Right lobe of liver (tissue), 6 donors: ENCODE data around the gene LRRC10B. TPM values are rescaled to one million over a fixed set of nuclear protein-coding genes. Genes with fewer than 3 reads are reported as not detected.

Source experiments
- ATAC-seq, 4 donors: fragments of 200-7000 bp; cut with Tn5 transposase; one replicate each; pipeline ENCODE4 v1.9.1; 2020; ENCODE audit warnings: mild to moderate bottlenecking in 4 of 4, moderate library complexity in 4 of 4
- DNase-seq, 3 donors: peaks; one replicate each; pipeline ENCODE4 v3.0.0-alpha.2; 2020
- H3K27ac ChIP-seq, 3 donors: fragments of 200-600 bp; one replicate each; pipeline ENCODE4 v1.8.0; 2022
- H3K27me3 ChIP-seq, 2 donors: fragments of 200-600 bp; one replicate each; pipeline ENCODE4 v1.8.0; 2022
- H3K36me3 ChIP-seq, 4 donors: fragments of 200-600 bp; sonication (generic) in 1 of 4; one replicate each; pipeline versions ENCODE4 v1.5.1 to v1.8.0; 2017 to 2022; ENCODE audit warnings: control low read depth in 1 of 4
- H3K4me1 ChIP-seq, 4 donors: fragments of 200-600 bp; sonication (generic) in 1 of 4; one replicate each; pipeline versions ENCODE4 v1.5.1 to v1.8.0; 2017 to 2022; ENCODE audit warnings: control low read depth in 1 of 4
- H3K4me3 ChIP-seq, 3 donors: fragments of 200-600 bp; one replicate each; pipeline ENCODE4 v1.8.0; 2022
- H3K9me3 ChIP-seq, 4 donors: fragments of 200-600 bp; sonication (generic) in 1 of 4; one replicate each; pipeline versions ENCODE4 v1.5.1 to v1.8.0; 2017 to 2022; ENCODE audit warnings: control low read depth in 1 of 4
- CTCF ChIP-seq, 4 donors: fragments of 200-600 bp in 3 of 4; fragments of 450-650 bp in 1 of 4; IDR thresholded peaks; one replicate each; pipeline versions ENCODE4 v1.5.1 to v1.8.0; 2016 to 2022; ENCODE audit warnings: antibody characterized with exemption in 4 of 4, mild to moderate bottlenecking in 2 of 4
- POLR2A ChIP-seq: fragments of 450-650 bp; IDR thresholded peaks from one replicate; pipeline ENCODE4 v1.6.1; 2017; ENCODE audit warnings: antibody characterized with exemption, mild to moderate bottlenecking
- WGBS: methylation state at CpG from one replicate; pipeline ENCODE4 v1.1.6; 2018; ENCODE audit warnings: low coverage, low lambda C conversion rate; ENCODE audit not compliant: insufficient coverage; ENCODE audit errors: missing lambda C conversion rate; 5-methylcytosine and 5-hydroxymethylcytosine counted together
- intact Hi-C, 2 donors: fragments of 100-400 bp; cut with DNase I; formaldehyde crosslinking; loops; one replicate each; pipeline versions ENCODE4 v1.11.2 to v1.14.1; 2022
- total RNA-seq, 6 experiments: library from RNA; depleted of rRNA in 2 of 6; stranded (reverse); fragments of >200 nt in 2 of 6; fragmentation: NEBNext Ultra II Directional in 3 of 6; extraction: Animal tissue kit (Norgen Biotek cat#: 25700) in 3 of 6; gene quantifications; one replicate each; pipeline versions ENCODE4 v1.1.0 to v1.2.4, GENCODE V29; 2016 to 2023
- donor health status: DM: no; HTN: yes; CAD: no.
- donor health status: DM: no; HTN: no; CAD: no.
- donor health status: DM: no; HTN: no; CAD: no.
- donor health status: DM: no; HTN: yes; CAD: no.
- donor health status: DM: no; HTN: yes; CAD: no.

LRRC10B gene
- total RNA-seq, 6 experiments from 2014 or later, result not detected

GRCh38 chr11:61539006-61539405 lies 30.5 kb downstream of the LRRC10B start:
- intact Hi-C loops, result loop anchor here in 1 of 2 donors (10.0 kb wide), 1 partner anchor 86 kb away; no protein-coding TSS in a partner anchor
- no peak overlapping the region for H3K27ac ChIP-seq
- ATAC-seq (no peak), DNase-seq (no peak)
- H3K9me3 ChIP-seq, result no peaks in the 10 kb centered on the region
- 88% methylated on average over 8 of the region's 11 CpGs for WGBS
- H3K36me3 ChIP-seq, result no peaks in the 10 kb centered on the region
- no peaks in the 10 kb centered on the region for H3K27me3 ChIP-seq
- no peak for TF ChIP-seq POLR2A
- H3K4me1 ChIP-seq, result peaks cover 0 to 7% (median 0%) of the 10 kb centered on the region in 4 donors
- H3K4me3 ChIP-seq, result no peak overlapping the region

- ATAC-seq (no peak), DNase-seq (no peak)
- intact Hi-C loops, result loop anchor here in 1 of 2 donors (10.0 kb wide), 1 partner anchor 85 kb away; no protein-coding TSS in a partner anchor
- Histone ChIP-seq H3K27ac (no peak overlapping the region), H3K36me3 (no peaks in the 10 kb centered on the region), H3K4me3 (no peak overlapping the region), H3K4me1 (peaks cover 0 to 14% (median 0%) of the 10 kb centered on the region in 4 donors), H3K9me3 (no peaks in the 10 kb centered on the region), H3K27me3 (no peaks in the 10 kb centered on the region)
- TF ChIP-seq CTCF (IDR thresholded peaks at IDR 0.05), result no peak
- no peak for TF ChIP-seq POLR2A
- 59% methylated on average over 14 of the region's 14 CpGs for WGBS
These were observed 31.3 kb downstream of the LRRC10B start for GRCh38 chr11:61539831-61540357.

- Histone ChIP-seq H3K4me1 (peaks cover 0 to 14% (median 0%) of the 10 kb centered on the region in 4 donors), H3K9me3 (no peaks in the 10 kb centered on the region), H3K36me3 (no peaks in the 10 kb centered on the region), H3K4me3 (no peak overlapping the region), H3K27me3 (no peaks in the 10 kb centered on the region), H3K27ac (no peak overlapping the region)
- ATAC-seq (no peak), DNase-seq (no peak)
- 17% methylated on average over 1 of the region's 9 CpGs for WGBS
- TF ChIP-seq POLR2A (no peak), CTCF (IDR thresholded peaks at IDR 0.05) (no peak)
- intact Hi-C loops, result no loop called here
These were observed 32.0 kb downstream of the LRRC10B start for GRCh38 chr11:61540528-61540927.

- intact Hi-C loops, result no loop called here
- Histone ChIP-seq H3K36me3 (no peaks in the 10 kb centered on the region), H3K9me3 (no peaks in the 10 kb centered on the region), H3K4me3 (no peak overlapping the region), H3K27ac (no peak overlapping the region), H3K4me1 (peaks cover 0 to 14% (median 0%) of the 10 kb centered on the region in 4 donors), H3K27me3 (no peaks in the 10 kb centered on the region)
- ATAC-seq (no peak), DNase-seq (no peak)
- 52% methylated on average over 3 of the region's 3 CpGs for WGBS
- TF ChIP-seq CTCF (IDR thresholded peaks at IDR 0.05) (no peak), POLR2A (no peak)
These were observed 33.0 kb downstream of the LRRC10B start for GRCh38 chr11:61541598-61541997.

- ATAC-seq (no peak), DNase-seq (no peak)
- intact Hi-C loops, result no loop called here
- H3K36me3 ChIP-seq, result no peaks in the 10 kb centered on the region
- no peak overlapping the region for H3K4me3 ChIP-seq
- H3K27ac ChIP-seq, result no peak overlapping the region
- no peaks in the 10 kb centered on the region for H3K9me3 ChIP-seq
- peaks cover 0 to 14% (median 0%) of the 10 kb centered on the region in 4 donors for H3K4me1 ChIP-seq
- WGBS, result 55% methylated on average over 4 of the region's 19 CpGs
- H3K27me3 ChIP-seq, result no peaks in the 10 kb centered on the region
- no peak for TF ChIP-seq CTCF (IDR thresholded peaks at IDR 0.05)
- no peak for TF ChIP-seq POLR2A
These were observed 33.5 kb downstream of the LRRC10B start for GRCh38 chr11:61542024-61542461.
